Endodermal cell (in vitro differentiated cells): ENCODE measurements around the gene LAMB3. TPM values are rescaled to one million over a fixed set of nuclear protein-coding genes. Genes with fewer than 3 reads are reported as not detected.

Source experiments
- DNase-seq: peaks from one replicate; pipeline ENCODE4 v3.0.0-alpha.2; 2017
- H3K27ac ChIP-seq: 2 replicates; pipeline ENCODE4 v1.5.1; 2013; ENCODE audit warnings: mild to moderate bottlenecking, low read depth, low read length, moderate library complexity
- H3K27me3 ChIP-seq: 2 replicates; pipeline ENCODE4 v1.6.1; 2013; ENCODE audit warnings: mild to moderate bottlenecking, low read length, moderate library complexity; ENCODE audit not compliant: insufficient read depth, control insufficient read depth, poor library complexity, severe bottlenecking
- H3K36me3 ChIP-seq: 2 replicates; pipeline ENCODE4 v1.7.0; 2013; ENCODE audit warnings: mild to moderate bottlenecking, low read length, moderate library complexity; ENCODE audit not compliant: control insufficient read depth, insufficient read depth
- H3K4me1 ChIP-seq: one replicate; pipeline ENCODE4 v1.7.0; 2013; ENCODE audit warnings: low read length; ENCODE audit not compliant: control insufficient read depth, insufficient read depth
- H3K4me3 ChIP-seq: 2 replicates; pipeline ENCODE4 v1.5.1; 2013; ENCODE audit warnings: mild to moderate bottlenecking, low read length, moderate library complexity
- H3K9ac ChIP-seq: 2 replicates; pipeline ENCODE4 v1.6.1; 2013; ENCODE audit warnings: mild to moderate bottlenecking, low read length, moderate library complexity; ENCODE audit not compliant: poor library complexity, severe bottlenecking; ENCODE audit errors: extremely low read depth
- H3K9me3 ChIP-seq: 2 replicates; pipeline ENCODE4 v1.6.1; 2013; ENCODE audit warnings: mild to moderate bottlenecking, low read length, moderate library complexity; ENCODE audit not compliant: control insufficient read depth
- H3K27ac Mint-ChIP-seq: 2 replicates; pipeline ENCODE4 v1.8.0; 2020; ENCODE audit warnings: mixed read lengths
- H3K27me3 Mint-ChIP-seq: 2 replicates; pipeline ENCODE4 v1.8.0; 2021; ENCODE audit warnings: mild to moderate bottlenecking, mixed read lengths; ENCODE audit not compliant: insufficient read depth
- H3K36me3 Mint-ChIP-seq: 2 replicates; pipeline ENCODE4 v1.8.0; 2020; ENCODE audit warnings: low read depth, mixed read lengths
- H3K4me1 Mint-ChIP-seq: 2 replicates; pipeline ENCODE4 v1.8.0; 2020; ENCODE audit warnings: mixed read lengths
- H3K4me3 Mint-ChIP-seq: 2 replicates; pipeline ENCODE4 v1.8.0; 2020; ENCODE audit warnings: mild to moderate bottlenecking, moderate library complexity, mixed read lengths
- H3K9me3 Mint-ChIP-seq: 2 replicates; pipeline ENCODE4 v1.8.0; 2020; ENCODE audit warnings: mild to moderate bottlenecking, mixed read lengths
- CTCF ChIP-seq: fragments of 200-600 bp; sonication (generic); conservative IDR thresholded peaks from 2 replicates; pipeline ENCODE4 v1.5.0; 2021; ENCODE audit warnings: antibody characterized with exemption, mild to moderate bottlenecking
- WGBS, 2 experiments: methylation state at CpG; one replicate each; pipeline versions ENCODE4 v1.1.5 to v1.1.7; 2013; ENCODE audit warnings: missing lambda C conversion rate in 2 of 2, mixed read lengths in 1 of 2; ENCODE audit not compliant: insufficient coverage in 1 of 2, insufficient read length in 1 of 2; 5-methylcytosine and 5-hydroxymethylcytosine counted together
- total RNA-seq, 2 donors: library from RNA; stranded (reverse); fragmentation: NEBNext Ultra II Directional in 1 of 2; extraction: Animal tissue kit (Norgen Biotek cat#: 25700) in 1 of 2; gene quantifications; 2 replicates in 1 of 2; 3 replicates in 1 of 2; pipeline ENCODE4 v1.2.1, GENCODE V29; 2021

LAMB3 gene
- total RNA-seq, 2 donors from 2014 or later, result 0.53 to 1.9 TPM

DNA sequence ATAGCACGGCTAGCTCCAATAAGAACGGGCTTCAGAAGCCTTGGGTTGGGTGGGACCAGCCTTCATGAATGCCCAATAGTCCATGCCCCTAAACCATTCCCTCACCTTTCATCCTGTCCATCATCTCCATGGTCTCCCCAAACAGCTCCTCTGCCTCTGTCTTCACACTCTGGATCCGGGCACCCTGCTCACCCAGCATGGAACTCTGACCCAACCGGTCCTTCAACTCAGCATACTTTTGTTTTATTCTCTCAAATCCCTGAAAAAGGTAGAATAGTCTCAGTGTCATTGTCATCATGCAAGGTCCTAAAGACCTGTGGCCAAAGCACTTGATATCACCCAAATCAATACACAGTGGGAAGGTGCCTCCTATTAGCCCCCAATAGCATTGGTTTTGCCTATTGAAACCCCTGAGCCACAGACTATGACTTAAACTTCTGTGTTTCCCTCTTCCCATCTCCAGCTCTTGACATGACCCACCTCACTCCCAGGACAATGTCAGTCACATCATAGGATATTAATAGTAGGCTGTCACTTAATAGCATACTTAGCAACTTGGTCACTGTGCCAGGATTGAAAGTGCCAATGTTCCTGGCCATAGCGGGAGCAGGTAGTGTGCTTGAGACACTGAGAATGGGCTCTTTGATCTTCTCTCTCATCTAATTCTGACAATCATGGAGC is 35.7 kb downstream of the LAMB3 start:
- Histone ChIP-seq H3K27ac (no peak overlapping the region), H3K4me1 (no peaks in the 10 kb centered on the region), H3K4me3 (no peak overlapping the region), H3K9ac (no peak overlapping the region), H3K36me3 (no peaks in the 10 kb centered on the region), H3K27me3 (peaks cover 38% of the 10 kb centered on the region), H3K9me3 (no peaks in the 10 kb centered on the region)
- no peak for TF ChIP-seq CTCF
- WGBS, 2 experiments, result 93 to 98% methylated on average over 4 to 5 of the region's 5 CpGs
- Mint-ChIP-seq H3K9me3 (no peaks in the 10 kb centered on the region), H3K4me3 (no peak overlapping the region), H3K27me3 (peaks cover 29% of the 10 kb centered on the region), H3K27ac (no peak overlapping the region), H3K36me3 (no peaks in the 10 kb centered on the region), H3K4me1 (peaks cover 2% of the 10 kb centered on the region)
- no peak for DNase-seq

DNA sequence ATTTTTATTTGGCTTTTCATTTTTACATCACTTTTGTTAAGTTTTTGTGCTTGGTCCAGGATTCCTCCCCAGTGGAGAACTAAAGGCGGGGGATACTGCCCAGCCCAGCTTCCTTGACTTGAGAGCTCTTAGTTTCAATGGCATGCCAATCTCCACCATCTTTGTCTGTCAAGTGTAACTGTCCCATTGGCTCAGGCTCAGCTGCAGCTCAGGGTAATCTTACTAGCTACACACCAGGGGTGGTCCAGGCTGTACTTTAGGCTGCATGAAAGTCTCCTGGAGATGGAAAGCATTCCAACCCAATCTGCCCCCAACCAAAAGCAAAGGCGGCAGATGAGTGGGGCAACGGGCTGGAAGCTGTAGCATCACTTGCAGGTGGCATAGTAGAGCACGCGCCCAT is 37.3 kb downstream of the LAMB3 start:
- Histone ChIP-seq H3K9me3 (no peaks in the 10 kb centered on the region), H3K27ac (no peak overlapping the region), H3K4me1 (no peaks in the 10 kb centered on the region), H3K27me3 (peaks cover 38% of the 10 kb centered on the region), H3K36me3 (no peaks in the 10 kb centered on the region), H3K9ac (no peak overlapping the region), H3K4me3 (no peak overlapping the region)
- Mint-ChIP-seq H3K4me1 (peaks cover 2% of the 10 kb centered on the region), H3K36me3 (no peaks in the 10 kb centered on the region), H3K27ac (no peak overlapping the region), H3K27me3 (peaks cover 29% of the 10 kb centered on the region), H3K9me3 (no peaks in the 10 kb centered on the region), H3K4me3 (no peak overlapping the region)
- TF ChIP-seq CTCF, result no peak
- WGBS, 2 experiments, result 89 to 94% methylated on average over 3 to 5 of the region's 5 CpGs
- DNase-seq, result no peak

GRCh38 chr1:209614151-209614420 is 38.1 kb downstream of the LAMB3 start:
- H3K9ac ChIP-seq, result no peak overlapping the region
- H3K27me3 Mint-ChIP-seq, result peaks cover 29% of the 10 kb centered on the region
- H3K4me1 Mint-ChIP-seq, result peaks cover 2% of the 10 kb centered on the region
- no peaks in the 10 kb centered on the region for H3K36me3 Mint-ChIP-seq
- H3K4me3 ChIP-seq, result no peak overlapping the region
- no peak overlapping the region for H3K4me3 Mint-ChIP-seq
- DNase-seq, result no peak
- no peak for TF ChIP-seq CTCF
- H3K27ac Mint-ChIP-seq, result no peak overlapping the region
- H3K36me3 ChIP-seq, result no peaks in the 10 kb centered on the region
- H3K9me3 Mint-ChIP-seq, result no peaks in the 10 kb centered on the region
- no peaks in the 10 kb centered on the region for H3K9me3 ChIP-seq
- peaks cover 40% of the 10 kb centered on the region for H3K27me3 ChIP-seq
- WGBS, 2 experiments, result 89 to 91% methylated on average over 4 to 5 of the region's 5 CpGs
- no peak overlapping the region for H3K27ac ChIP-seq
- no peaks in the 10 kb centered on the region for H3K4me1 ChIP-seq
